22Rv1 (cell line): ENCODE measurements around the gene GAB2.

Experiments
- CTCF ChIP-seq: fragments of 450-650 bp; IDR thresholded peaks from 2 replicates; pipeline ENCODE4 v1.5.1; 2017; ENCODE audit warnings: mild to moderate bottlenecking
- ZFX ChIP-seq: fragments of 450-650 bp; IDR thresholded peaks from 2 replicates; pipeline ENCODE4 v1.6.1; 2017; ENCODE audit warnings: antibody characterized with exemption, borderline replicate concordance

GRCh38 chr11:78214331-78215194, 203.1 kb downstream of the GAB2 start:
- TF ChIP-seq CTCF (no peak), ZFX (no peak)
